Liver (tissue), 3 donors: ENCODE results near the gene IL26.

Experiments used
- ATF3 ChIP-seq: IDR thresholded peaks from 2 replicates; pipeline ENCODE4 v1.6.1; 2016; ENCODE audit warnings: antibody characterized with exemption
- FOXA1 ChIP-seq: IDR thresholded peaks from 2 replicates; pipeline ENCODE4 v1.6.1; 2016; ENCODE audit warnings: antibody characterized with exemption
- GABPA ChIP-seq, 2 donors: IDR thresholded peaks in 1 of 2; conservative IDR thresholded peaks in 1 of 2; 2 replicates each; pipeline ENCODE4 v1.6.1; 2016; ENCODE audit warnings: antibody characterized with exemption in 2 of 2, mild to moderate bottlenecking in 1 of 2, moderate library complexity in 1 of 2
- JUND ChIP-seq, 2 donors: IDR thresholded peaks; 2 replicates each; pipeline ENCODE4 v1.6.1; 2016; ENCODE audit warnings: antibody characterized with exemption in 2 of 2
- MAX ChIP-seq: IDR thresholded peaks from 2 replicates; pipeline ENCODE4 v1.6.1; 2016; ENCODE audit warnings: antibody characterized with exemption
- RAD21 ChIP-seq, 2 donors: IDR thresholded peaks; 2 replicates each; pipeline ENCODE4 v1.6.1; 2016; ENCODE audit warnings: antibody characterized with exemption in 2 of 2, mild to moderate bottlenecking in 2 of 2
- SP1 ChIP-seq: IDR thresholded peaks from 2 replicates; pipeline ENCODE4 v1.6.1; 2018; ENCODE audit warnings: antibody characterized with exemption, mild to moderate bottlenecking
- TAF1 ChIP-seq: conservative IDR thresholded peaks from 2 replicates; pipeline ENCODE4 v1.6.1; 2016; ENCODE audit warnings: antibody characterized with exemption, mild to moderate bottlenecking
- ZBTB33 ChIP-seq: IDR thresholded peaks from 2 replicates; pipeline ENCODE4 v1.6.1; 2016; ENCODE audit warnings: antibody characterized with exemption
- TF ChIP-seq, protein P1 (sequence below): fragments of 150-350 bp; IDR thresholded peaks from 2 replicates; pipeline ENCODE4 v1.5.1; 2017; ENCODE audit warnings: improper control_type of control experiment, low read depth, low read length; ENCODE audit not compliant: missing input control
- TF ChIP-seq, protein P2 (sequence below): IDR thresholded peaks from 2 replicates; pipeline ENCODE4 v1.6.1; 2016; ENCODE audit warnings: antibody characterized with exemption, mild to moderate bottlenecking
- donor health status: healthy.
- donor health status: healthy.

DNA sequence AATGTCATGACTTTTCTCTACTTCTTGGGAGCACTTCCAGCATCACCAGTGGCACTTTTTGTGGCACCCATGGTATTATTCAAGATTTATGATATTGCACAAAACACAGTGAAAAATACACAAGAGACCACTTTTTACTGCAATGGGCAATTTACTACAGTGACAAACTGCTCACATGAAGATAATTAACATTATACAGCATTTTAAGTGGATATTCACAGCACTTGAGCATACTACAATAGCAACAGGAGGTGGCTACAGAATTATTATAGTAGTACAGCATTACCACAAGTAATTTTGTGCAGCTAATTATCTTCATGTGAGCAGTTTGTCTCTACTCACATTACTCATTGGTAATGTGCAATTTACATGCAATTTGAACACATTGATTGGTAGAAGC, 18.3 kb downstream of the IL26 start:
- TF ChIP-seq, protein P1, sequence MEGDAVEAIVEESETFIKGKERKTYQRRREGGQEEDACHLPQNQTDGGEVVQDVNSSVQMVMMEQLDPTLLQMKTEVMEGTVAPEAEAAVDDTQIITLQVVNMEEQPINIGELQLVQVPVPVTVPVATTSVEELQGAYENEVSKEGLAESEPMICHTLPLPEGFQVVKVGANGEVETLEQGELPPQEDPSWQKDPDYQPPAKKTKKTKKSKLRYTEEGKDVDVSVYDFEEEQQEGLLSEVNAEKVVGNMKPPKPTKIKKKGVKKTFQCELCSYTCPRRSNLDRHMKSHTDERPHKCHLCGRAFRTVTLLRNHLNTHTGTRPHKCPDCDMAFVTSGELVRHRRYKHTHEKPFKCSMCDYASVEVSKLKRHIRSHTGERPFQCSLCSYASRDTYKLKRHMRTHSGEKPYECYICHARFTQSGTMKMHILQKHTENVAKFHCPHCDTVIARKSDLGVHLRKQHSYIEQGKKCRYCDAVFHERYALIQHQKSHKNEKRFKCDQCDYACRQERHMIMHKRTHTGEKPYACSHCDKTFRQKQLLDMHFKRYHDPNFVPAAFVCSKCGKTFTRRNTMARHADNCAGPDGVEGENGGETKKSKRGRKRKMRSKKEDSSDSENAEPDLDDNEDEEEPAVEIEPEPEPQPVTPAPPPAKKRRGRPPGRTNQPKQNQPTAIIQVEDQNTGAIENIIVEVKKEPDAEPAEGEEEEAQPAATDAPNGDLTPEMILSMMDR, result no peak
- TF ChIP-seq ZBTB33 (no peak), GABPA (IDR thresholded peaks at IDR 0.05 in 1 of 2, conservative IDR thresholded peaks at IDR 0.05 in 1 of 2) (no peak), TAF1 (no peak), SP1 (no peak), RAD21 (IDR thresholded peaks at IDR 0.05) (no peak), JUND (IDR thresholded peaks at IDR 0.05) (no peak), ATF3 (no peak), FOXA1 (no peak), MAX (no peak)
- TF ChIP-seq, protein P2, sequence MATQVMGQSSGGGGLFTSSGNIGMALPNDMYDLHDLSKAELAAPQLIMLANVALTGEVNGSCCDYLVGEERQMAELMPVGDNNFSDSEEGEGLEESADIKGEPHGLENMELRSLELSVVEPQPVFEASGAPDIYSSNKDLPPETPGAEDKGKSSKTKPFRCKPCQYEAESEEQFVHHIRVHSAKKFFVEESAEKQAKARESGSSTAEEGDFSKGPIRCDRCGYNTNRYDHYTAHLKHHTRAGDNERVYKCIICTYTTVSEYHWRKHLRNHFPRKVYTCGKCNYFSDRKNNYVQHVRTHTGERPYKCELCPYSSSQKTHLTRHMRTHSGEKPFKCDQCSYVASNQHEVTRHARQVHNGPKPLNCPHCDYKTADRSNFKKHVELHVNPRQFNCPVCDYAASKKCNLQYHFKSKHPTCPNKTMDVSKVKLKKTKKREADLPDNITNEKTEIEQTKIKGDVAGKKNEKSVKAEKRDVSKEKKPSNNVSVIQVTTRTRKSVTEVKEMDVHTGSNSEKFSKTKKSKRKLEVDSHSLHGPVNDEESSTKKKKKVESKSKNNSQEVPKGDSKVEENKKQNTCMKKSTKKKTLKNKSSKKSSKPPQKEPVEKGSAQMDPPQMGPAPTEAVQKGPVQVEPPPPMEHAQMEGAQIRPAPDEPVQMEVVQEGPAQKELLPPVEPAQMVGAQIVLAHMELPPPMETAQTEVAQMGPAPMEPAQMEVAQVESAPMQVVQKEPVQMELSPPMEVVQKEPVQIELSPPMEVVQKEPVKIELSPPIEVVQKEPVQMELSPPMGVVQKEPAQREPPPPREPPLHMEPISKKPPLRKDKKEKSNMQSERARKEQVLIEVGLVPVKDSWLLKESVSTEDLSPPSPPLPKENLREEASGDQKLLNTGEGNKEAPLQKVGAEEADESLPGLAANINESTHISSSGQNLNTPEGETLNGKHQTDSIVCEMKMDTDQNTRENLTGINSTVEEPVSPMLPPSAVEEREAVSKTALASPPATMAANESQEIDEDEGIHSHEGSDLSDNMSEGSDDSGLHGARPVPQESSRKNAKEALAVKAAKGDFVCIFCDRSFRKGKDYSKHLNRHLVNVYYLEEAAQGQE, result no peak
